Cardiac muscle cell (in vitro differentiated cells and primary cell): Measurements from ENCODE around the gene CCBE1. TPM values are rescaled to one million over a fixed set of nuclear protein-coding genes. Genes with fewer than 3 reads are reported as not detected.
A peak's percentile ranks its signal among the peaks of the same experiment; 100 is the strongest.

ENCODE experiments used
- DNase-seq, 2 donors: peaks; one replicate each; pipeline versions ENCODE4 v3.0.0 to v3.0.0-alpha.2; 2010 to 2017; ENCODE audit warnings: low read depth in 1 of 2, low spot score in 1 of 2
- H3K27ac ChIP-seq: fragments of 200-600 bp; sonication (generic); 2 replicates; pipeline ENCODE4 v1.5.1; 2016
- H3K27me3 ChIP-seq: fragments of 200-600 bp; sonication (generic); 2 replicates; pipeline ENCODE4 v1.6.0; 2016; ENCODE audit warnings: control low read depth
- H3K36me3 ChIP-seq: fragments of 200-600 bp; sonication (generic); 2 replicates; pipeline ENCODE4 v1.5.1; 2016; ENCODE audit warnings: control low read depth
- H3K4me1 ChIP-seq: fragments of 200-600 bp; sonication (generic); 2 replicates; pipeline ENCODE4 v1.8.1; 2017; ENCODE audit warnings: low read depth, mild to moderate bottlenecking, mixed run types
- H3K4me3 ChIP-seq: fragments of 200-600 bp; sonication (generic); 2 replicates; pipeline ENCODE4 v1.5.1; 2016; ENCODE audit warnings: mild to moderate bottlenecking
- H3K9me3 ChIP-seq: fragments of 200-600 bp; sonication (generic); 2 replicates; pipeline ENCODE4 v1.5.1; 2017; ENCODE audit warnings: low read depth, mild to moderate bottlenecking, control low read depth
- polyA plus RNA-seq: library from polyadenylated mRNA; unstranded; fragments of >200 nt; fragmentation: Nextera tagmentation; extraction: Ambion mirVana; gene quantifications from 2 replicates; pipeline ENCODE4 v1.2.1, GENCODE V29; 2016
- total RNA-seq: library from RNA; depleted of rRNA; stranded (reverse); fragments of >200 nt; gene quantifications from 2 replicates; pipeline ENCODE4 v1.2.3, GENCODE V29; 2016
- TF ChIP-seq, protein P1 (sequence below): IDR thresholded peaks from 2 replicates; pipeline ENCODE4 v1.5.1; 2012; ENCODE audit warnings: low read depth, mild to moderate bottlenecking, low read length

CCBE1 gene
- total and polyA plus RNA-seq, 2 experiments from 2014 or later = 1.5 to 3.7 TPM

DNA sequence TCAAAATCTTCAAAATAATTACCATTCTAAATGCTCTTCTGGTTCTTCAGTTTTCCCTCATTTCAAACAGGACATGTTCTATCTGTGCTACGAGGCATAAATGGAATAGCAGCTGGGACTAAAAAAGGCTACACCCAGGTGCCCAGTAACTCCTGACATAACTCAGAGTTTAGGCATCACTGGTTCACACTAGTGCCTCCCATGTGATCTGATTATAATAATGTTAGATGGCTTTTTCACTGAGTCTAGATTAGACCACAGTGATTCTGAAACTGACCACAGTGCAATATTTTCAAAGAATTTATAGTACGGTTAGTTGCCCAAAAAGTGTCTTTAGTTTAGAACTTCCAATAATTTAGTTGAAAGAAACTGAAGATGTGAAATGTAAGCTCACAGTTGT, 123.3 kb downstream of the CCBE1 start:
- Histone ChIP-seq H3K27me3 (peaks cover 10% of the 10 kb centered on the region), H3K4me1 (peaks cover 18% of the 10 kb centered on the region), H3K4me3 (no peak overlapping the region)

DNA sequence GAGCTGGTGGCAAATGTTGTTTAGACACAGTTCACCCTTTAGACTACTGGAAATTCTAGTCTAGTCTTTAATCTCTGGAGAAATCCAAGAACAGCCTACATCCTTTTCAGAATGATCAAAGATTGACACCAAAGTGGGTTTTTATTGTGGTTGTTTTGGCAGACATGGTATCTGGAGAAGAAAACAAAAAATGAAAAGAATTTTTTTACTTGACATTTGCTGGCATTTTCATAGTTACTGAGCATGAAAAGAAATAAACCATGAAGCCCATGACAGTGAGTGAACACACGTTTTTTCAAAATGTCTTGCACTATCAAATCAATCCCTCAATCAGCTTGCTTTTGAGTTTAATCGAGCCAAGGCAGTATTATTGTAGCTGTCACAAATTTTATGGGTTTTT, 125.3 kb downstream of the CCBE1 start:
- peaks cover 23% of the 10 kb centered on the region for H3K4me1 ChIP-seq
- H3K27me3 ChIP-seq = peaks cover 4% of the 10 kb centered on the region
- TF ChIP-seq, protein P1, sequence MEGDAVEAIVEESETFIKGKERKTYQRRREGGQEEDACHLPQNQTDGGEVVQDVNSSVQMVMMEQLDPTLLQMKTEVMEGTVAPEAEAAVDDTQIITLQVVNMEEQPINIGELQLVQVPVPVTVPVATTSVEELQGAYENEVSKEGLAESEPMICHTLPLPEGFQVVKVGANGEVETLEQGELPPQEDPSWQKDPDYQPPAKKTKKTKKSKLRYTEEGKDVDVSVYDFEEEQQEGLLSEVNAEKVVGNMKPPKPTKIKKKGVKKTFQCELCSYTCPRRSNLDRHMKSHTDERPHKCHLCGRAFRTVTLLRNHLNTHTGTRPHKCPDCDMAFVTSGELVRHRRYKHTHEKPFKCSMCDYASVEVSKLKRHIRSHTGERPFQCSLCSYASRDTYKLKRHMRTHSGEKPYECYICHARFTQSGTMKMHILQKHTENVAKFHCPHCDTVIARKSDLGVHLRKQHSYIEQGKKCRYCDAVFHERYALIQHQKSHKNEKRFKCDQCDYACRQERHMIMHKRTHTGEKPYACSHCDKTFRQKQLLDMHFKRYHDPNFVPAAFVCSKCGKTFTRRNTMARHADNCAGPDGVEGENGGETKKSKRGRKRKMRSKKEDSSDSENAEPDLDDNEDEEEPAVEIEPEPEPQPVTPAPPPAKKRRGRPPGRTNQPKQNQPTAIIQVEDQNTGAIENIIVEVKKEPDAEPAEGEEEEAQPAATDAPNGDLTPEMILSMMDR = no peak
- H3K36me3 ChIP-seq = no peaks in the 10 kb centered on the region
- H3K27ac ChIP-seq = no peak overlapping the region
- H3K9me3 ChIP-seq = no peaks in the 10 kb centered on the region
- no peak for DNase-seq
- H3K4me3 ChIP-seq = no peak overlapping the region

More for the DNA sequence above, 123.3 kb downstream of the CCBE1 start:
- Histone ChIP-seq H3K9me3 (no peaks in the 10 kb centered on the region), H3K27ac (no peak overlapping the region), H3K36me3 (no peaks in the 10 kb centered on the region)
- no peak for DNase-seq
- TF ChIP-seq, protein P1 = no peak

DNA sequence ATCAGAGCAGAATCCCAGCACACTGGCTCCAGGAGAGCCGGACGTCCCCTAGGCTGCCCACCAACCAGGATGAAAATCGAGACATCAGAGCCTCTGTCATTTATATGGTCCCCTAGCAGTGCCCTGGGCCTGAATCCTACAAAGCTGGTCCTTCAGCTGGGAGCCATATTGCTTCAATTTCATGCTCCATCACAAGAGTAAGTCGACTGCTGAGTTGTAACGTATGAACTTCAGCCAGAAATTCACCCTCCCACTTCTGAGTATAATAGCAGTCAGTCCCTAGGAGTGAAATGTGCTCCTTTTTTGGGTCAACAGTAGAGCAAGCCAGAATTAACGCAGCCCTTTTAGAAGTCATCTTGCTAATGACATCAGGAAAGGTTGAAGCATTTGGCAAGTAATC, 126.4 kb downstream of the CCBE1 start:
- H3K36me3 ChIP-seq = no peaks in the 10 kb centered on the region
- no peaks in the 10 kb centered on the region for H3K9me3 ChIP-seq
- DNase-seq = no peak
- H3K4me3 ChIP-seq = no peak overlapping the region
- H3K27ac ChIP-seq = no peak overlapping the region
- peaks cover 23% of the 10 kb centered on the region for H3K4me1 ChIP-seq
- H3K27me3 ChIP-seq = no peaks in the 10 kb centered on the region
- TF ChIP-seq, protein P1 = no peak

DNA sequence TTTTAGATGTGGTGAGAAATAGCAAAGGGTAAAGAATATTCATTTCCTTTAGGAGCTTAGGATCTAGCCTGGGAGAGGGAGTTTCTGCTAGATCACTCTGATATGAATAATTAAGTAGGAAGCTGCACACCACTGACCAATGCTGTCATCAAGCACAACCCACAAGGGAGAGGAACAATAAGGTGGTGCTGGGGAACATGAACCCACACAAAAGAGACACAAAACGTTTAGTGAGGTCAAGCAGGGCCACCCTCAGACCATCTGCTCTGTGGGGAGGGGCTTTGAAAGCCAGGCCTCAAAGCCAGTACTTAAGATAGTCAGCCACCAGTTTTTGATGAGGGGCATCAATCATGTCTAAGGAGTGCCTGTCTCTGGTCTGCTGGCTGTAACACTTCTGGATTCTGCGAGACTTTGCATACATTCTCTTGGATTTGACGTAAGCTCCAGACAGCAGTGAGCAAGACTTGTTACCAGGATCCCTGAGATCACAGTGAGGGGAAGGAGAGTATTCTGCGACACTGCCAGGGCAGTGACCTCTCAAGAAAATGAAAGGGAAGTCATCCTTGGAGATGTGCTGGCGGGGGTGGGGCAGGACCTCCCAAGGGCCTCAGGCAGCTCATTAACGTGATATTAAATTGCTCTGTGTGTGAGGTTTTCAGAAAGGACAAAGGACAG, 127.0 kb downstream of the CCBE1 start:
- H3K27me3 ChIP-seq = no peaks in the 10 kb centered on the region
- H3K27ac ChIP-seq = no peak overlapping the region
- DNase-seq = peak in 1 of 2 donors; percentile 31
- H3K36me3 ChIP-seq = no peaks in the 10 kb centered on the region
- no peaks in the 10 kb centered on the region for H3K9me3 ChIP-seq
- TF ChIP-seq, protein P1 = no peak
- peaks cover 23% of the 10 kb centered on the region for H3K4me1 ChIP-seq
- no peak overlapping the region for H3K4me3 ChIP-seq

DNA sequence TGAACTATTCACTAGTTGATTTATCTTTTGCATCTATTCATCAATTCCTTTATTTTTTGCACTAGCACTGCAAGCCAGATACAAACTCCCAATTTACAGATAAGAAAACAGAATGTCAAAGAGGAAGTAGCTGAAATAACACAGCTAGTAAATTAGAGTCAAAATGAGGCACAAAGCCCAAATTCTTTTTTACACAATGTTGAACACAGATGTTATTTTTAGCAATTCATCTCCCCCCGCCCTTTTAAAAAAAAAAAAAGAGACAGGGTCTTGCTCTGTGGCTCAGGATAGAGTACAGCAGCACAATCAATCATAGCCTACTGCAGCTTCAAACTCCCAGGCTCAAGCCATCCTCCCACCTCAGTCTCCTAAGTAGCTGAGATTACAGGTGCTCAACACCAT, 127.8 kb downstream of the CCBE1 start:
- Histone ChIP-seq H3K4me1 (peaks cover 23% of the 10 kb centered on the region), H3K9me3 (no peaks in the 10 kb centered on the region), H3K4me3 (no peak overlapping the region), H3K36me3 (no peaks in the 10 kb centered on the region), H3K27ac (no peak overlapping the region), H3K27me3 (no peaks in the 10 kb centered on the region)
- DNase-seq = no peak
- TF ChIP-seq, protein P1 = no peak

DNA sequence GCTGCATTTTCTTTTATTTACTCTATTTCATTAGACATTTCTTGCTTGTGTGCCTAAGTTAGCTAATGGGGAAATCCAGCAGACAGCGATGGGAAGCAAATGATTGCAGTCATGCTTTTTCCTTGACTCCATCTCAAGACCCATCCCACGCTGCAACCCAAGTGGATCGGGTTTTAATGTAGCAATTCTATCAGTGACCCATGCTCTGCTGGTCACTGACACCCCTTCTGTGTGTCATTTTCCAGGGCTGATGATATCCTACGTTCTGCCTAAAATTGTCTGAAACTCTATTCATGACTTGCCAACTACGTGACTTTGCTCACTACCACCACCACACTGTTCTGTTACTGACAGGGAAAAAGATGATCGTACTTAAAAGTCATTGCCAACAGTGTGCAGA, 129.8 kb downstream of the CCBE1 start:
- TF ChIP-seq, protein P1 = no peak

More for the DNA sequence above, 129.8 kb downstream of the CCBE1 start:
- H3K9me3 ChIP-seq = no peaks in the 10 kb centered on the region
- peaks cover 23% of the 10 kb centered on the region for H3K4me1 ChIP-seq
- no peak overlapping the region for H3K4me3 ChIP-seq
- no peaks in the 10 kb centered on the region for H3K27me3 ChIP-seq
- H3K27ac ChIP-seq = no peak overlapping the region
- no peaks in the 10 kb centered on the region for H3K36me3 ChIP-seq
- DNase-seq = no peak
